LNCaP clone FGC (cell line): ENCODE data around the gene SMPD2.

Source experiments
- DNase-seq: peaks from one replicate; pipeline ENCODE4 v3.0.0-alpha.2; 2011; ENCODE audit warnings: low read depth
- H3K4me3 ChIP-seq: 2 replicates; pipeline ENCODE4 v1.5.1; 2011; ENCODE audit warnings: mild to moderate bottlenecking, low read depth, low read length, control low read depth
- TF ChIP-seq, protein P1 (sequence below): IDR thresholded peaks from 2 replicates; pipeline ENCODE4 v1.5.1; 2012; ENCODE audit warnings: mild to moderate bottlenecking; ENCODE audit not compliant: control insufficient read depth, insufficient read depth; ENCODE audit errors: extremely low read depth

Gene SMPD2

DNA sequence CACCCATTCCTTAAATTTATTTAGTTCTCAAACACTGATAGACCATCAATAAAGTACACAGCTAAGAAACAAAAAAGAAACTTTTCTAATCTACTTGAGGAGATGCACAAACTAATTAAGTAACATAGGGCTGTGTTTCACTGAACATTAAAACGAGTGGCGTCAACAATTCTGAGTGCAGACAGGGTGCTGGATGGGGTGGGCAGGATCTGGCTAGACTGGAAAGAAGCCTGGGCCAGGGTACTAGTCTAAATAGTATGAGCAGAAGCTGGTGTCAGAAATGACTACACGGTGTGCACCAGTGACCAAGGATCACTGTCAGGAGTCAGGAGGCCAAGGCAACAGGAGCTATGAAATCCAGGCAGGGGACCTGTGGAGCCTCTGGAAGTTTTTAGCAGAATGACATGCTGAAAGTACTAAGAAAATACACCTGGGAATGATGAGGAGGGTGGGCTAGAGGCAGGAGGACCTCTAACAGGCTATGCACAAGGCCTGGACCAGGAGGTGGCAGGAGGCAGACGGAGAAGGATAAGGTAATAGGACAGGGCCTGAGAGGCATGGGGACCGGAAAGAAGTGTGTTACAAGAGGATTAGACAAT lies 29.2 kb downstream of the SMPD2 start:
- TF ChIP-seq, protein P1, sequence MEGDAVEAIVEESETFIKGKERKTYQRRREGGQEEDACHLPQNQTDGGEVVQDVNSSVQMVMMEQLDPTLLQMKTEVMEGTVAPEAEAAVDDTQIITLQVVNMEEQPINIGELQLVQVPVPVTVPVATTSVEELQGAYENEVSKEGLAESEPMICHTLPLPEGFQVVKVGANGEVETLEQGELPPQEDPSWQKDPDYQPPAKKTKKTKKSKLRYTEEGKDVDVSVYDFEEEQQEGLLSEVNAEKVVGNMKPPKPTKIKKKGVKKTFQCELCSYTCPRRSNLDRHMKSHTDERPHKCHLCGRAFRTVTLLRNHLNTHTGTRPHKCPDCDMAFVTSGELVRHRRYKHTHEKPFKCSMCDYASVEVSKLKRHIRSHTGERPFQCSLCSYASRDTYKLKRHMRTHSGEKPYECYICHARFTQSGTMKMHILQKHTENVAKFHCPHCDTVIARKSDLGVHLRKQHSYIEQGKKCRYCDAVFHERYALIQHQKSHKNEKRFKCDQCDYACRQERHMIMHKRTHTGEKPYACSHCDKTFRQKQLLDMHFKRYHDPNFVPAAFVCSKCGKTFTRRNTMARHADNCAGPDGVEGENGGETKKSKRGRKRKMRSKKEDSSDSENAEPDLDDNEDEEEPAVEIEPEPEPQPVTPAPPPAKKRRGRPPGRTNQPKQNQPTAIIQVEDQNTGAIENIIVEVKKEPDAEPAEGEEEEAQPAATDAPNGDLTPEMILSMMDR: no peak
- H3K4me3 ChIP-seq: no peak overlapping the region
- no peak for DNase-seq

DNA sequence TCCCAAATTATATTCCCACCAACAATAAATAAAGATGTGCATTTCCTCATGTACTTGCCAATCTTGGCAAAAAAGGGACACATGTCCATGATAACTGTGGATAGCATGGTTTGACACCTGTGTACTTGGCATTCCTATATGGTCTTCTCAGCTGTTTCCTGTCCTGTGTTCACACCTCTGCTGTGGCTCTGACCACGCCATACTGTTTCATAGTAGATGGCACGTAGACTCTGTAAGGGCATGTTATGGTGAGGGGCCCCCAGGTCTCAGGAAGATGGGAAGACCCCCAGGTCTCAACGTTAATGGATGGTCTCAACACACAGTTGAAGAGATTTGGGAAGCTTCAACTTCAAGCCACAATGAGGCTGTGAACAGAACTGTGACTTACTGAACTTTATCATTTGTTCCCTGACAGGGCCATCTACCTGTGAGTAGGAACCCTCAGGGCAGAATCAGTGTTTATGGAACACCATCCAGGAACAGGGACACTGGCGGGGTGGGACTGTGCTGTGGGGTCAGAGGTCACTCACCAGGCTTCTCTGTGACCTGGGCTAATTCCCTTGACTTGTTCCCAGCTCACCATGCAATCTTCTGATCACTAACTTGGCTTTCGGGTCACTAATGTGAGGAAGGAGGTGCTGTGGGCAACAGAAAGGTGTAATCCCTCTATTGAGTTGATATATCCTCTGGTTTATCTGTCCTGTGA lies 30.7 kb downstream of the SMPD2 start:
- DNase-seq: peak; percentile 89
- no peak overlapping the region for H3K4me3 ChIP-seq
- TF ChIP-seq, protein P1: no peak

DNA sequence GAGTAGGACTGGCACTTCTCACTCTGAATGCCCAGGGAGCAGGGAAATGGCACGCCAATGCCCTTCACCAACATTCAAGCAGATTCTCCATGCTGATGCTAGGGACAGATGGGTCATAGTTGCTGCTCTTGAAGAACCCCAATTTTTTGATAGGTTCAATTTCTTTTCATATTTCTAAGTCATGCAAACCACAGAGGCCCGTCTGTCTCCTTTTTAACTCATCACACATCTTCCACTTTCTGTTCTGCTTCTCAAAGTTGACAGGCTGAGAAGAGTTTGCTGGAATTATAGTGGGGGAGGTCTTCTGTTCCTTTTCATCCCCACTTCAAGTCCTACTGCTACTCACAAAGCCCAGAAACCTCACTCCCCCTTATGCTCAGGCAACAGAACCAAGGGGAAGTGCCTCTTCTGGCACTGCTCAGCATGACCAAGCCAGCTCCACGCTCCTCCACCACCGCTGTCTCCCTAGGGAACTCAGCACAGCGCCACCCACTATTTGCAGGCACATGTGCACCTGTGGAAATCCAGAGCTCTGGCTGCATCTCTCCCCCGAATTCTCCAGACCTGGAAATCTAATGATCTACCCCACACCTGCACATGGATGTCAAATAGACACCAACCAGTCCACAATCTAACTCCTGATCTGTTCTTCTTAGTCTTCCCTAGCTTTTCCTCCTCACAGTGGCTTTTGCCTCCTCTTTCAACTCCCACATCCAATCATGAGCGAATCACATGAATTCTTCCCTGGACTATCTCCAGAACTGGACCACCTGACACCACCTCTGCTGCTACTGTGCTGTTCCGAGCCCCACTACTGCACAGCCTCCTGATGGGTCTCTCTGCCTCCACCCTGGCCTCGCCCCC lies 31.8 kb downstream of the SMPD2 start:
- TF ChIP-seq, protein P1: no peak
- H3K4me3 ChIP-seq: no peak overlapping the region
- no peak for DNase-seq

DNA sequence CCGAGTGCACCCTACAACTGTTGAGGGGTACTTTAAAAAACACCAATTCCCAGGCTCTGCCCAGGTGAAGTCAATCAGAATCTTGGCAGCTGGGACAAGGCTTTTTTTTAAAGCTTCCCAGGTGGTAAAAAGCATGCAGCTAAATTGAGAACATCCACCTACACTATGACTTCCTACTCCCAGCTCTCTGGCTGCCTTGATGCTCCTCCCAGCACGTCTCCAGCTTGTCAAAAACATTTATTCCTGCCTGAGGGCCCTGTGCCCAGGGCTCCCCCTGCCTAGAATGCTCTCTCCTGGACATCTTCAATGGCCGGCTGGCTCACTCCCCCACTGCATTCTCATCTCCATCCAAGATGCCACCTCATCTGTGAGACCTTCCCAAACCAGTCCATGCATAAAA lies 32.6 kb downstream of the SMPD2 start:
- DNase-seq: no peak
- no peak overlapping the region for H3K4me3 ChIP-seq
- TF ChIP-seq, protein P1: no peak

DNA sequence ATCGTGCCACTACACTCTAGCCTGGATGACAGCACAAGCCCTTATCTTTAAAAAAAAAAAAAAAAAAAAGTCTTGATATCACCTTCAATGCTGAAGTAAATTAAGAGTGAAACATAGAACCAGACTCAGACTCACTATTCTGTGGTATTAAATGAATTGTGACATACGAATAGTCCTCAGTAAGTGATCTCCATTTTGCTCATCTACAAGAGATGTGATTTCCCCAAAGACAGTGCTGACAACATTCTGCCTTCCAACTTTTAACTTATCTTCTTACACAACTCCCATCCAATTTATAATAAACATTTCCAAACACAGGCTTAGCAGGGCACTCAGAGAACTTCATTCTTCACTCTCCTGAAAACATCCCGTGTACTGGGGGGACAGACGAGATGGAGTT lies 34.5 kb downstream of the SMPD2 start:
- H3K4me3 ChIP-seq: no peak overlapping the region
- TF ChIP-seq, protein P1: no peak
- DNase-seq: no peak

DNA sequence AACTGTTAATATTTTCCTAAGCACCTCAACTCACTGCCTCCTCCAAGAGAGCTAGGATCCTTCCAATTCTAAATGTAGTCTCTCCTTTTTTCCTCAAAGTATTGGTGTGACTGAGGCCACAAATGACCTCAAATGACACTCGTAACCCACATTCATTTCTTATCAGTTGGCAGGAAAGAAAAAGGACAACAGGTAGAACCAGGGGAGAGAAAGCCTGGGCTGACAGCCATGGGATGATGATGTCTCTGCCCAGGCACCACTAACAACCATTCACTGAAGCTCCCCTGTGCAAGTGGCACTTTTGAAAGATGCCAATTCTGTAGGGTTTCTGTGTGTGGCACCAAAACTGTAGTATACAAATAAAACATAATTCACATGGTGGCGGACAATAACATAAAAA lies 35.1 kb downstream of the SMPD2 start:
- no peak overlapping the region for H3K4me3 ChIP-seq
- peak; percentile 51 for DNase-seq
- TF ChIP-seq, protein P1: no peak
